Activated effector memory CD4-positive, alpha-beta T cell treated with anti-CD3 and anti-CD28 coated beads, Interleukin-2, amount 50 U/mL, for 16 hours (primary cell): ENCODE data around the gene SLCO2A1.

Experiments
- DNase-seq: peaks from one replicate; pipeline ENCODE4 v3.0.0-alpha.2; 2020

The SLCO2A1 gene

GRCh38 chr3:133894353-133895207, 135.1 kb downstream of the SLCO2A1 start:
- no peak for DNase-seq

GRCh38 chr3:133893683-133894352, 135.9 kb downstream of the SLCO2A1 start:
- no peak for DNase-seq

GRCh38 chr3:133892541-133893231, 137.0 kb downstream of the SLCO2A1 start:
- no peak for DNase-seq

GRCh38 chr3:133891662-133892378, 137.9 kb downstream of the SLCO2A1 start:
- no peak for DNase-seq

GRCh38 chr3:133890972-133891644, 138.6 kb downstream of the SLCO2A1 start:
- no peak for DNase-seq

- DNase-seq = no peak
Observed at GRCh38 chr3:133890037-133890436, 139.7 kb downstream of the SLCO2A1 start.

- DNase-seq = no peak
Observed at GRCh38 chr3:133888726-133889340, 140.9 kb downstream of the SLCO2A1 start.

GRCh38 chr3:133887803-133888703, 141.7 kb downstream of the SLCO2A1 start:
- DNase-seq = no peak

- DNase-seq = no peak
Observed at GRCh38 chr3:133887074-133887802, 142.5 kb downstream of the SLCO2A1 start.

GRCh38 chr3:133886031-133886722, 143.5 kb downstream of the SLCO2A1 start:
- DNase-seq = no peak

GRCh38 chr3:133884887-133885711, 144.6 kb downstream of the SLCO2A1 start:
- DNase-seq = no peak

- no peak for DNase-seq
Observed at GRCh38 chr3:133884054-133884886, 145.5 kb downstream of the SLCO2A1 start.

GRCh38 chr3:133883641-133884040, 146.1 kb downstream of the SLCO2A1 start:
- no peak for DNase-seq

GRCh38 chr3:133882986-133883586, 146.6 kb downstream of the SLCO2A1 start:
- DNase-seq = no peak

GRCh38 chr3:133881939-133882825, 147.5 kb downstream of the SLCO2A1 start:
- no peak for DNase-seq

- no peak for DNase-seq
Observed at GRCh38 chr3:133881492-133881891, 148.2 kb downstream of the SLCO2A1 start.
